ENCODE data around the gene HOXC9. TPM values are rescaled to one million over a fixed set of nuclear protein-coding genes. Genes with fewer than 3 reads are reported as not detected.

HOXC9 gene
- total and polyA plus RNA-seq, 2 of the 8 experiments (the other 6 are each of a cell fraction or from before 2014, with no cell fraction given), result not detected

- Histone ChIP-seq H3K18ac (ENCODE audit: extremely low read depth, low read length) (peak within 1 kb of the TSS; percentile 32), H3K9me3 (ENCODE audit: insufficient read depth in 2 of 2, low read depth in 1 of 2, low read length in 1 of 2) (peaks cover 0 to 9% of the 10 kb centered on the region in 2 experiments; a peak in 1 of 4 replicates), H2BK120ac (replicated peaks; ENCODE audit: low read depth, low read length) (no peak within 1 kb of the TSS), H3K27ac (ENCODE audit: low read depth, low read length) (no peak within 1 kb of the TSS), H2BK20ac (ENCODE audit: low read length) (no peak within 1 kb of the TSS; the same call in 1 of the 2 replicates), H2AFZ (ENCODE audit: low read length) (no peak within 1 kb of the TSS), H2BK5ac (ENCODE audit: low read depth, low read length) (no peak within 1 kb of the TSS), H3K4me3 (ENCODE audit: extremely low read depth in 1 of 4, insufficient read depth in 2 of 4, low read depth in 3 of 4, low read length in 4 of 4) (peak within 1 kb of the TSS in 1 of 4 experiments; percentile 38; a peak in 2 of 8 replicates), H3K4me1 (replicated peaks in 1 of 4; ENCODE audit: control insufficient read depth in 3 of 4, insufficient read depth in 4 of 4, low read length in 3 of 4) (peaks cover 0 to 6% (median 3%) of the 10 kb centered on the region in 4 experiments; a peak in 3 of 7 replicates), H2AK5ac (ENCODE audit: low read depth, low read length) (no peak within 1 kb of the TSS), H3K4me2 (ENCODE audit: insufficient read depth in 1 of 2, low read depth in 2 of 2, low read length in 2 of 2) (peak within 1 kb of the TSS; percentile 41 to 55; a peak in 3 of 4 replicates), H4K8ac (ENCODE audit: extremely low read depth, insufficient read depth, low read length) (no peak within 1 kb of the TSS; the same call in 1 of the 2 replicates), H2BK12ac (ENCODE audit: low read depth, low read length) (peak within 1 kb of the TSS; percentile 50; the same call in 1 of the 2 replicates), H3K4ac (replicated peaks; ENCODE audit: insufficient read length, low read depth, low read length) (no peak within 1 kb of the TSS), H4K91ac (replicated peaks; ENCODE audit: insufficient read length, low read length) (no peak within 1 kb of the TSS), H4K20me1 (replicated peaks in 1 of 2; ENCODE audit: control insufficient read depth in 1 of 2, insufficient read depth in 2 of 2, low read length in 2 of 2) (peaks cover 13 to 31% of the 10 kb centered on the region in 2 experiments), H3K79me2 (ENCODE audit: control insufficient read depth in 1 of 2, insufficient read depth in 2 of 2, low read length in 2 of 2) (no peaks in the 10 kb centered on the region), H3K56ac (replicated peaks; ENCODE audit: insufficient read length, low read depth, low read length) (no peak within 1 kb of the TSS), H3K79me1 (ENCODE audit: low read depth, low read length) (no peaks in the 10 kb centered on the region), H2BK15ac (ENCODE audit: low read length) (no peak within 1 kb of the TSS), H3K27me3 (replicated peaks in 1 of 4; ENCODE audit: control insufficient read depth in 3 of 4, extremely low read depth in 1 of 4, insufficient read depth in 3 of 4, low read length in 3 of 4) (peaks cover 92 to 99% (median 97%) of the 10 kb centered on the region in 4 experiments), H4K5ac (ENCODE audit: insufficient read length, low read depth, low read length) (no peak within 1 kb of the TSS), H3K14ac (ENCODE audit: insufficient read length) (no peak within 1 kb of the TSS), H3K23ac (ENCODE audit: insufficient read length) (no peak within 1 kb of the TSS), H3K9ac (replicated peaks in 1 of 4; ENCODE audit: extremely low read depth in 1 of 4, low read depth in 3 of 4, low read length in 3 of 4) (no peak within 1 kb of the TSS), H3K36me3 (ENCODE audit: control insufficient read depth in 2 of 4, insufficient read depth in 4 of 4, low read length in 3 of 4) (peaks cover 0 to 8% (median 0%) of the 10 kb centered on the region in 4 experiments; a peak in 1 of 8 replicates), H3K23me2 (ENCODE audit: low read depth, low read length) (no peaks in the 10 kb centered on the region)
- ChIA-PET POLR2A (ENCODE audit: partially characterized antibody) (interaction anchor here (0.9 to 1.2 kb wide), 5 partner anchors 10 to 39 kb away, joined by 3 to 4 read pairs (median 4); partner anchors contain the start of gene HOXC11), CTCF (ENCODE audit: partially characterized antibody) (interaction anchor here (0.5 to 5.8 kb wide), 42 partner anchors 8 to 771 kb away, joined by 3 to 91 read pairs (median 4); partner anchors contain the start of genes HOXC12, HOXC4, HOXC5 and HOXC8)
- DNase-seq (ENCODE audit: low read depth in 1 of 2, low spot score in 2 of 2) (peak in 1 of 2 experiments; percentile 93), FAIRE-seq (peak; percentile 36)
- 13% methylated on average over 43 of the region's 55 CpGs; no CpG with 5 or more reads in 1 of the 2 experiments for WGBS, 2 experiments (ENCODE audit: extremely low coverage in 1 of 2, insufficient coverage in 1 of 2, insufficient read length in 1 of 2, insufficient replicate concordance in 2 of 2, low coverage in 1 of 2, low lambda C conversion rate in 2 of 2, missing lambda C conversion rate in 1 of 2)
- TF ChIP-seq E2F6 (IDR thresholded peaks at IDR 0.05) (0 out of 2 replicates have a peak, but pooled peaks have one; percentile 8), SRF (IDR thresholded peaks at IDR 0.05; ENCODE audit: low read depth, low read length) (no peak), SUZ12 (IDR thresholded peaks at IDR 0.05; ENCODE audit: low read length) (no peak; the same call in 1 of the 2 replicates), KDM4A (IDR thresholded peaks at IDR 0.05; ENCODE audit: low read depth, low read length, severe bottlenecking) (no peak), BCL11A (IDR thresholded peaks at IDR 0.05; ENCODE audit: low read depth in 2 of 2, low read length in 2 of 2) (no peak), SP1 (IDR thresholded peaks at IDR 0.05; ENCODE audit: low read depth, low read length) (0 out of 2 replicates have a peak, but pooled peaks have one; percentile 41), EP300 (IDR thresholded peaks at IDR 0.05; ENCODE audit: borderline replicate concordance in 1 of 2, low read depth in 2 of 2, low read length in 2 of 2) (0 out of 3 replicates have a peak, but pooled peaks of 1 of the 2 experiments have one; percentile 18), SP4 (IDR thresholded peaks at IDR 0.05; ENCODE audit: low read length) (no peak), MAX (IDR thresholded peaks at IDR 0.05) (peak; percentile 70)
These were observed 14.9 kb upstream of the HOXC9 start, which contains the start of gene HOXC10 for GRCh38 chr12:53984901-53985691. Gene HOXC10, plus strand, starts transcription at chr12:53985146. Its CDS starts 114 bp downstream, at chr12:53985260.
